ENCODE results near the gene TTLL9.

TTLL9 gene

DNA sequence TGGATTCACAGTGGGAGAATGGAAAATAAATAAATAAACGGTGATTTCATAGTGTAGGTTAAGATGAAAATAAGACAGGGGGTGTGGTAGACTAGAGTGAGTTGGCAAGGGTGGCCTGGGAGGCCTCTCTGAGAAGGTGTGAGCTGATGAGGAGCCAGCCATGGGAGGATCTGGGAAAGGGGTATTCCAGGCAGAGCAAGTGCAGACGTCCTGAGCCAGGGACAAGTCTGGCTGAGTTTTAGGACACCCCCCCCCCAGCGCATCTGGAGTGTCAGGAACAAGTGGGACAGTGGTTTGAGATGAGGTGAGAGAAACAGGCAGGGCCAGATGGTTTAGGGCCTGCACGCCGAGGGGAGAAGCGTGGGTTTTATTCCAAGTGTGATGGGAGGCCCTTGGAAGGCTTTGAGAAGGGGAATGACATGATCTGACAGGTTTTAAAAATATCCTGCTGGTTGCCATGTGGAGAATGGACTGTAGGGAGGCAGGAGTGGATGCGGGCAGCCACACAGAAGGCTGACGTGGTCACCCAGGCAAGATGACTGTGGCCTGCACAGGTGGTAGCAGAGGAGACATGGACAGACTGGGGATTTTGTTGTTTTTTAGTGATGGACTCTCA lies 118.7 kb downstream of the TTLL9 start:
- DNase-seq: no peak

DNA sequence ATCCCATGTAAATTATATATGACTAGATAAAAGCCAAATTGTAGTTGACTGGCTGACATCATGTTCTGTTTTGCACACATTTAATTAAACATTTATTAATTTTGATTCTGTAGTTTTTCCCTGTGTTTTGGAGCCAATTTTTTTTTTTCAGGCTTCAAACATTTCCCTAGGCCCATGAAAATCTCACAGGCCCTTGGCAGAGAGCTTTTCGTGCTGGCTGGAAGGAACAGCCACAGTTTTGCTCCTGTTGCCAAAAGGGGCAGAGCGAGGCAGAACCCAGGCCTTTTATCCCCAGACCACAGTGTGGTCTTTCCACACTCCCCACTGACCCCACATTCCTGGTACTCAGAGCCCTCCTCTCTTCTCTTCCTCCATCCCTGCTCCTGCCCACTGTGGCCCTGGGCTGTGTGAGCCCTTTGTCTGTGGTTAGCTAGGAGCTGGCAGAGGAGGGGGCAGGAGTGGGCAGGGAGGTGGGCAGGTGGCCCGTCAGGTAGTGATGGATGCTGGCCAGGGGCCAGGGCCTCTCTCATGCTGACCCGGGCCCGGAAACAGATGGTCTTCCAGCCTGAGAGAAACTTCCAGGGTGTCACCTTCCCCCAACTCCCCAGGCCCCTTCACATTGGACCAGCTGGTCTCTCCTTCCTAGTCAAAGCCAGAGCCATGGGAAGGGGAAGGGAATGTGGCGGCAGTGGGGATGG lies 120.4 kb downstream of the TTLL9 start:
- no peak for DNase-seq

- DNase-seq: no peak
These were observed 120.9 kb downstream of the TTLL9 start for GRCh38 chr20:31991339-31991705.

DNA sequence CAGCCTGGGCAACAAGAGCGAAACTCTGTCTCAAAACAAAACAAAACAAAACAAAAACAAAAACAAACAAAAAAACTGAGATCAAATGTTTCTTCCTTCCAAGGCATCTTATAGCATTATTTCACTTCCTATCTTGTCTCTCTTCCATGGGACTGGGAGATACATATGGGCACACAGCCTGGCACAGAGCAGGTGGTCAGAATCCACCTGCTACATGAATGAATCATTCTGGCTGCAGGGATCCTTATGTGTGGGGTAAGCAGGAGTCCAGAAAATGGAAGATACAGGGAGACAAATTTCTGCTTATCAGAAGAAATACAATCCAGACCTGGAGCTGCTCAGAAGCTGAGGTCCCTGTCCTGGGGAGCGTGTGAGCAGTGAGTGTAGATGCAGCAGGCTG lies 121.7 kb downstream of the TTLL9 start:
- DNase-seq: no peak

Data from NCI-H2107 (cell line).